GM18511 (cell line): ENCODE results near the gene KCNK16.
A peak's percentile ranks its signal among the peaks of the same experiment; 100 is the strongest.
"Not testable (repeated sequence)": the region's sequence is repeated elsewhere in the genome, so short reads cannot be mapped to it uniquely, and the experiment has no call there.

Experiments
- ATAC-seq: cut with Tn5 transposase; IDR thresholded peaks from one replicate; pipeline ENCODE4 v1.9.1; 2021; ENCODE audit warnings: mild to moderate bottlenecking, moderate library complexity; ENCODE audit not compliant: unreplicated experiment

The KCNK16 gene

GRCh38 chr6:39312912-39313525 lies 9.5 kb downstream of the KCNK16 start:
- no peak for ATAC-seq

DNA sequence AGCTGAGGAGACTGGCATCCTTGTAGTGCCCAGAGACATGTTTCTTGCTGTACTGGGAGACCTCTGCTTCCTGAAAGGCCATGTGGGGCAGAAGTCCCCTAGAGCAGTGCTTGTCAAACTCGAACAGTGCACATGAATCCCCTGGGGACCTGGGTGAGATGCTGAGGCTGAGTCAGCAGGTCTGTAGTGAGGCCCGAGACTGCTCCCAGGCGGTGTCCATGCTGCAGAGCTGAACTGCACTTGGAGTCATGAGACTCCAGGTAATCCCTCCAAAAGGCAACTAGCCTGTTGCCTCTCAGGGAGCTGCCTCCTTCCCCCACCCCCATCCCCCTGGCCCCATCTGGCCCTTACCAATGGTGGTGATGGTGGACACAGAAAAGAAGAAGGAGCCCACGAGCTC lies 12.0 kb downstream of the KCNK16 start:
- peak; percentile 46 for ATAC-seq

DNA sequence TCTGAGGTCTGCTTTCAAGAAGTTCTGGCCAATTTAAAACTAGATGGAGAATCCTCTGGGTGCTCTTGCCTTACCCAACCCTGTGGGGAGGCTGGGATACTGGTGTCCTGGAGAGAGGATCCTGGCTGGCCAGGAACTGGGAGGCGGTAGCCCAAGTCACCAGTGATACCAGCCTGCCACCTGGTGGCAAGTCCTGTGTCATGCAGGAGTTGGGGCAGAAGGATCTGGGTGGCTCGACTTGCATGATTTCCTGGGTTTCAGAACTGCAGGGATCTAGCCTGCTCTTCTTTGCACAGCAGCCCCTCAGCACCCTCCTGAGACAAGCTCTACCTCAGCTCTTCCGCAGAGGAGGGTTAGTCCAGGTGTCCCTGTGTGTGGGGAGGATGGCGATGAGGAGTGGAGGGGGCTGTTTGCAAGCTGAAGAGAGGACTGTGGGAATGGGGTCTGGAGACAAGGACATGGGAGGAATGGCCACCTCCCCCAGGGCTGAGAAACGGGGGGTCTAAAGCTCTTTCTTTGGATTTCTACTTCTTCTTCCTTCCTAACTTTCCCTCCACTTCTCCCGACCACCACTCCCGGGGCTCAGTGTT lies 12.5 kb downstream of the KCNK16 start:
- peak; percentile 59 for ATAC-seq

DNA sequence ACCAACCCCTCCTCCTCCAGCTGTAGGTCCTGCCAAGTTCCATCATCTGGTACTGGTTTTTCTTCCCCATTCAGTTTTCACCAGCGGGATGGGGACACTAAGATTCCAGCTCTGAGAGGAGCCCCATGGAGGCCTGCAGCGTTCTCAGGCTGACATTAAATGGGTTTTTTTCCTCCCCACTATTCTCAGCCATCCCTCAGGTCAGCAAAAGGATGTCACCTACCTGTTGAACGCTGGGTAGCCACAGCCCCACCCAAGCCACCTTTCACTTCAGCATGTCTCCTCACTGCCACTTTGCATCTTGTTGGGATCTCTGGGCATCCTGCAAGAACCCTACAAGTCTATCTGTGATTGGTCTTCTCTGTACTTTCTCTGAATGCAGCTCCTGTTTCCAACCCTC lies 15.0 kb downstream of the KCNK16 start:
- no peak for ATAC-seq

DNA sequence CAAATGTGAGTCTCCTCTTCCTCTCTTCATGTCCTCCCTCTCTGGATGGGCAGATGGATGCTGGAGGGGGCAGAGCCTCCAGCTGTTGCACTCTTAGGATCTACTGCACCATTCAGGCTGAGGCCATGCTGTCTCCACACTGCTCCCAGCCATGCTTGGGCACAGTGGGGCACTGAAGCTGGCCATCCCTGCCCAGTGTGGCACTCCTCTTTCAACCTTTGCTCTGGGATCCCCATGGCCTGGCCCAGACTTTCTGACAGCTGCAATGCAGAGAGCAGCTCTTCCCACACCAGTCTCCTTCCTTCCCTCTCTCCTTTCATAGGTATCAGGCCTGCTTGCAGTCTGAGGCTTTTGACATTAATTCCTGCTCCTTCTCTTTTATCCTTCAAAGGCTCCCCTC lies 17.6 kb downstream of the KCNK16 start:
- ATAC-seq, result no peak

DNA sequence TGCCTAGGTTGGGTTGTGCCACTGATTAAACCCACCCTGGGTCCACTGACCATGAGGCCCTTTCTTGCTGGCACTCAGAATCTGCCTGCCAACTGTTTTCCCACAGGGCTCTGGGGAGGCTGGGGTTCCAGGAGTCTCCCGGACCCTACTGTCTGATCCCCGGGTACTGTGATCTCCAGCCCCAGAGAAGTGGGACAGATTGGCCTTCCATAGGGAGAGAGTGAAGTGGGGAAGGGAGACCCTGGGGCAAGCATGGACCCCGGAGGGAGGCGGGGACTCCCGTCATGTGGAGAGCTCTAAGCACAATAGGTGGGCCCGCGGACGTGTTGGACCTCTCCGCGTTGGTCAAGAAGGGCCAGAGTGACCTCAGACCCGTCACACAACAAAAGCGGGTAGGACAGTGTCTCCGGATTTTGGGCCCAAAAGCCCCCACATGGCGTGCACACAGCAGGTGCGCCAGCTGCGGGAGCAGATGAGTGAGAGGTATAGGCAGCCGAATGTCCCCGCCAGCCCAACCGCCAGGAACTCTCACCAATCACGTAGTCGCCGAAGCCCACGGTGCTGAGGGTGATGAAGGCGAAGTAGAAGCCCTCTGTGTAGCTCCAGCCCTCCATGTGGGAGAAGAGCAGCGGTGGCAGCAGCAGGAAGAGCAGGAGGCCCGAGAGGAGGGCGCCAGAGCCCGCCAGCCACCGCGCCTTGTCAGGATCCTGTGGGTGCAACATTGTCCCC lies 18.9 kb downstream of the KCNK16 start:
- ATAC-seq, result no peak

GRCh38 chr6:39302669-39303424 lies 19.7 kb downstream of the KCNK16 start:
- peak; percentile 86 for ATAC-seq

- no peak for ATAC-seq
Observed at GRCh38 chr6:39302011-39302410, 20.5 kb downstream of the KCNK16 start.

DNA sequence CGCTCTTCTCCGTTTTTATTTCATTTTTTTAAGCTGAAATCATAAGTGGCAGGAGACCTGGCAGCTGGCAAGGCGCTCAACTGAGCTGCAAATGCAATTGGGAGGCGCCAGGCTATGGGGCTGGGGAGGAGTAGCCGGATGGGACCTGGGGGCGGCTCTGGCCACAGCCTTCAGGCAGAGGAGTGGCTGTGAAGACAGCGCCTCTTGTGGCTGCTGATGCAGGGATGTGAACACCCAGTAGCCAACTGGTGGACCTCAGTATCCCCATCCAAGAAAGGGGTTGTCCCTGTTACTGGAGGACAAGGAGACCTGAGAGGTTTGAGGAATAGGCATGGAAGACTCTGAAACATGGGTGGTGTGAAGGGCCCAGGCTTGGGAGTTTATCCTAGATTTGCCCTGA lies 20.9 kb downstream of the KCNK16 start:
- no peak for ATAC-seq

GRCh38 chr6:39300739-39301138 lies 21.8 kb downstream of the KCNK16 start:
- no peak for ATAC-seq

GRCh38 chr6:39298061-39298460 lies 24.4 kb downstream of the KCNK16 start:
- no peak for ATAC-seq

DNA sequence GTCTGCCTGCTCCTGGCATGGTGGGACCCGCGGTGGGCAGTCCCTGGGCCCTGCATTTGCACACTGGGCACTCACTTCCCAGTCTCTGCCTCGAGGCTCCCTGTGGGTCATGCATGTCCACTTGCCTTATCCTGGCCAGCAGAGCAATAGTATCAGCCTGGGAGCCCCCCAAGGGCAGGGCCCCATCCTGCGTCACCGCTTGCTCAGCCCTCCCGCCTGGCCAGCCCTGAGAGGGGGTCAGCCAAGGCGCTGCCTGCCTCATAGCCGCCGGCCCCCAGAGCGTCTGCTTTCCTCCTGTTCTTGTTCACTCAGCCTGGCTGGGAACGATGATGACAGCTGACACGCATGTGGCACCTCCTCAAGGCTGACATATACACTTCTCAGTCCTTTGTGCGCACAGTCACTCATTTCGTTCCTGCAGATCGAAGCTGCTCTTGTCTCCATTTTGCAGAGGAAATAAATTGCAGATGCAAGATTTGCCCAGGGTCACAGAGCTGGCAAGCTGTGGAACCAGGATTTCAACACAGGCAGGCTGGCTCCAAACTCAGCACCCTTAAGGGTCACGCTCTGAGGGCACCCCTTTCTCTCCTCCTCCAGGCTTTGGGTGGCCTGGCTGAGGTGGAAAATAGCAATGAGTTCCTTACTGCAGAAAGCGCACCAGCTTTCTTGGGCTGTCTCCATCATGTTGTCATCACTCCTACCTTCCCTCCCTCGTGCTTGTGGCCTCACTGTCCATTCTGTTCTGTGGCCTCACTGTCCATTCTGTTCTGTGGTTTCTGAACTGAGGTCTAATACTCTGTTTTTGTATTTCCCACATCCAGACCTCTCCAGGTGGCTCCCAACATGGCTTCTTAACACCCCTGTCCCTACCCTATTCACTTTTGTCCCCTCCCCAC lies 25.5 kb downstream of the KCNK16 start:
- no peak for ATAC-seq

DNA sequence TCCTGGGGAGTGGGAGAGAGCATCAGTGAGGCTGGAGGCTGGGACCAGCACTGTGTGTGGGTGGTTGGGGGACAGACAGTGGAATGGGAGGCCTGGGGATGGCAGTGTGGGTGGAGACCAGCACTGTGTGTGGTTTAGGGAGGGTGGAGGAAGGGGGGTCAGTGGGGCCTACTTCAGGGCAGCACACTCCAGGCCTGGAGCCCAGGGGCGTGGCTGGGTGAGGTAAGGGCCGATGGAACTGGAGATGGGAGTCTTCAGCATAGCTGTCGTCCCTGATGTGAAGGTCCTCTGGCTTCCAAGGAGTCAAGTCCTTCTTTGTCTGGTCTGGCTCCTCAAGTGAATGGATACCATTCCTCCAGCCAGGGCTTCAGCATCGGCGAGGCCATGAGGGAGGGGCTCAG lies 26.9 kb downstream of the KCNK16 start:
- ATAC-seq, result no peak

- ATAC-seq, result no peak
Observed at GRCh38 chr6:39294899-39295298, 27.6 kb downstream of the KCNK16 start.

DNA sequence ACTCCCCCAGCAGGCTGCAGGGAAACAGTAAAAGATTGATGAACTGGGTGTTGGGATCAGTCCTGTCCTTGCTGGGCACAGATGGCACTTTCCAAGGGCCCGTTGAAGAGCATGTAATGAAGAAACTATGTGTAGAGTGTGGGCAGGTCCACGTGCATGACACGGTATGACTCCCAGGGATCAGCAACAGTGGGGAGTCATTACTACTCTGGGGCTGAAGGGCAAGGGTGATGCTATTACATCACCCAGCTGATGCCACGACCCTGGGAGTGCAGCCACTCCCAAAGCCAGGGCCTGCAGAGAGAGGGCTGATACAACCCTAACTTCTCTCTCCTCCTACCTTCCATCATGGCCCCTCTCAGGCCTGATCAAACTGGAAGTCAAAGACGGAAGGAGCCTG lies 28.4 kb downstream of the KCNK16 start:
- ATAC-seq, result no peak

DNA sequence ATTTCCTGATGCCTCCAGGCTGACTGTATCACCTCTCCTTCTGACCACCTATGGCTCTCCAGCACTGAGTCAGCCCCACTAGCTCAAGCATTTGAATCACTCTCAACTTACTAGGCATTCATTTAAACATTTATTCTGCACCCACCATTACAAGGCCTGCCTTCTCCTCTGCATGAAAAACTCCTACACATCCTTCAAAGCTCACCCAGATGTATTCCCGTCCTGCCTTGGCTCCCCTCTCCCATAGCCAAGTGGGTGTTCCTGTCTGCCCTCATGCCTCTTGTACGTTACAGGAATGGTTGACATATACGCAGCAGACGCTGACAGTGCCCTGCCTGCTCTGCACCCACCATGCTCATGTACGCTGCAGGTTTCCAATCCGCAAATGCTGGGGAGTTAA lies 29.9 kb downstream of the KCNK16 start:
- ATAC-seq, result no peak

DNA sequence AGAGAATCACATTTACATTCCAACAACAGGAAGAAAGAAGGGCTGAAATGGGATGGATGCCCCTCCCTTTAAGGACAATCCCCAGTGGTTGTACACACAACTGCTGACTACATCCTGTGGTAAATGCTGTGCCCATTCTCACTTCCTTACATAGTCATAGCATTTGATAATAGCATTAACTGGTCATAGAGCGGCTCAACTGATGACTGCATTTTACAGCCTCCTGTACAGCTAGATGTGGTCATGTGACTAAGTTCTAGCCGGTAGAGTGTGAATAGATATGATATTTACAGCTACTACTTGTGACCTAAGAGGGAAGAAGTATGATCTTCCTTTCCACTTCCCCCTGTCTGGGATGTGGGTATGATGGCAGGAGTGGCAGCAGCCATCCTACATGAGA lies 33.0 kb downstream of the KCNK16 start:
- ATAC-seq, result no peak

GRCh38 chr6:39287601-39288000 lies 34.9 kb downstream of the KCNK16 start:
- no peak for ATAC-seq

DNA sequence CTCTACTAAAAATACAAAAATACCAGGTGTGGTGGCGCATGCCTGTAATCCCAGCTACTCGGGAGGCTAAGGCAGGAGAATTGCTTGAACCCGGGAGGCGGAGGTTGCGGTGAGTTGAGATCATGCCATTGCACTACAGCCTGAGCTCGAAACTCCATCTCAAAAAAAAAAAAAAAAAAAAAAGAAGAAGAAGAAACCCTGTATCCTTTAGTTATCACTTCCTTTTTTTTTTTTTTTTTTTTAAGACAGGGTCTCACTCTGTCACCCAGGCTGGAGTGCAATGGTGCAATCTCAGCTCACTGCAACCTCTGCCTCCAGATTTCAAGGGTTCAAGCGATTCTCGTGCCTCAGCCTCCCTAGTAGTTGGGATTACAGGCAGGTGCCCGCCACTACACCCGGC lies 35.9 kb downstream of the KCNK16 start:
- ATAC-seq, result not testable (repeated sequence)

DNA sequence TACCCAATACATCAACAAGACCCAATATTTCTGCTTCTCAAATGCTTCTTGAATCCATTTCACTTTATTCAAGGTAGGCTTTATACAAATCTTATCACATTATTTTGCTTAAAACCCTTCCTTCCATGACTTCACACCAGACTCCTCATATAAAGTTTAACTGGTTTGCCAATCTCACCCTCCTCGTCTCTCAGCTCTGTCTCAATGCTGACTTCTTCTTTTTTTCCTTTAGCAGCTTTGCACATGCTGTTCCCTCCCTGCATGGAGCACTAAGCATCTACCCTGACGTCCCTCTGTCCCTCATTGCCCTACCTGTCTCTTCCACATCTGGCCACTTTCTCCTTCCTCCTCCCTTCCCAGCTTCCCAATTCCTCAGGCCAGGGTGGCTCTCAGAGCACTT lies 39.7 kb downstream of the KCNK16 start:
- no peak for ATAC-seq
